Upper lobe of right lung (tissue), 1 donor: ENCODE data around the gene JAZF1. TPM values are rescaled to one million over a fixed set of nuclear protein-coding genes. Genes with fewer than 3 reads are reported as not detected.

Experiments used
- ATAC-seq: fragments of 200-7000 bp; cut with Tn5 transposase; one replicate; pipeline ENCODE4 v1.9.1; 2020; ENCODE audit warnings: mild to moderate bottlenecking, moderate library complexity
- DNase-seq: peaks from one replicate; pipeline ENCODE4 v3.0.0-alpha.2; 2020
- H3K27ac ChIP-seq: fragments of 200-600 bp; one replicate; pipeline ENCODE4 v1.8.0; 2022
- H3K27me3 ChIP-seq: fragments of 200-600 bp; one replicate; pipeline ENCODE4 v1.8.0; 2022; ENCODE audit warnings: mild to moderate bottlenecking
- H3K36me3 ChIP-seq: fragments of 200-600 bp; one replicate; pipeline ENCODE4 v1.8.0; 2022
- H3K4me1 ChIP-seq: fragments of 200-600 bp; one replicate; pipeline ENCODE4 v1.8.0; 2022
- H3K4me3 ChIP-seq: fragments of 200-600 bp; one replicate; pipeline ENCODE4 v1.8.0; 2022; ENCODE audit warnings: mild to moderate bottlenecking
- H3K9me3 ChIP-seq: fragments of 200-600 bp; one replicate; pipeline ENCODE4 v1.8.0; 2022
- intact Hi-C: fragments of 100-400 bp; cut with DNase I; formaldehyde crosslinking; loops from one replicate; pipeline ENCODE4 v1.11.0; 2022
- total RNA-seq: library from RNA; stranded (reverse); fragmentation: NEBNext Ultra II Directional; extraction: Animal tissue kit (Norgen Biotek cat#: 25700); gene quantifications from one replicate; pipeline ENCODE4 v1.2.1, GENCODE V29; 2021
- TF ChIP-seq, protein P1 (sequence below): fragments of 200-600 bp; IDR thresholded peaks from one replicate; pipeline ENCODE4 v1.8.0; 2022; ENCODE audit warnings: antibody characterized with exemption
- donor health status: DM: no; HTN: yes; CAD: no; lungs with severe emphysema.

Gene JAZF1
- total RNA-seq, 1 donor from 2014 or later: 20.6 TPM

DNA sequence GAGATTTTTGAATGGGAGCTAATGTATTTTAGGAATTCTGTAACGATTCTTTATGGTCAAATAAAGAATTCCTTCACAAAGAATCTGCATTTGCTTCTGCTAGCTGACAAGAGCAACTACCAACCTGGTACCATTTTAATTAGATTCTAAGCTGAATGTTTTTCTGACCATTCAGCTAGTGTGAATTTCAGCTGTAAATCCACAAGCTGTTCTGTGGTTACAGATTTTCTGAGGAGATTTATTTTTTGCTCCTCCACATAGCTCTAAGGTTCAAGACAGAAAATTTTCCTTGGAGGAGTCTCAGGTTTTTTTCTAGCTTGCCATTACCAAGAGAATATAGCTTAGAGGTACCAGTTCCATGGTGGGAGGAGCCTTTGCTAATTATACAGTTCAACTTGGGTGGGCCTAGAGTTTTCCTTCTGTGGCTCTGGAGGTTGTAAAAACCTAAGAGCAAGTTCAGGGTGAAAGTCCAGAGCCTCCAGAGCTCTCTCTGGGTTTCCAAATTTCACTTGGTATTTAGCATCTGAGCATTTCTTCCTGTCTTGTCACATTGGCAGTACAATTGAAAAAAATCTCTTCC lies 120.1 kb downstream of the JAZF1 start:
- no peak overlapping the region for H3K4me3 ChIP-seq
- H3K4me1 ChIP-seq: peaks cover 14% of the 10 kb centered on the region
- H3K9me3 ChIP-seq: no peaks in the 10 kb centered on the region
- TF ChIP-seq, protein P1, sequence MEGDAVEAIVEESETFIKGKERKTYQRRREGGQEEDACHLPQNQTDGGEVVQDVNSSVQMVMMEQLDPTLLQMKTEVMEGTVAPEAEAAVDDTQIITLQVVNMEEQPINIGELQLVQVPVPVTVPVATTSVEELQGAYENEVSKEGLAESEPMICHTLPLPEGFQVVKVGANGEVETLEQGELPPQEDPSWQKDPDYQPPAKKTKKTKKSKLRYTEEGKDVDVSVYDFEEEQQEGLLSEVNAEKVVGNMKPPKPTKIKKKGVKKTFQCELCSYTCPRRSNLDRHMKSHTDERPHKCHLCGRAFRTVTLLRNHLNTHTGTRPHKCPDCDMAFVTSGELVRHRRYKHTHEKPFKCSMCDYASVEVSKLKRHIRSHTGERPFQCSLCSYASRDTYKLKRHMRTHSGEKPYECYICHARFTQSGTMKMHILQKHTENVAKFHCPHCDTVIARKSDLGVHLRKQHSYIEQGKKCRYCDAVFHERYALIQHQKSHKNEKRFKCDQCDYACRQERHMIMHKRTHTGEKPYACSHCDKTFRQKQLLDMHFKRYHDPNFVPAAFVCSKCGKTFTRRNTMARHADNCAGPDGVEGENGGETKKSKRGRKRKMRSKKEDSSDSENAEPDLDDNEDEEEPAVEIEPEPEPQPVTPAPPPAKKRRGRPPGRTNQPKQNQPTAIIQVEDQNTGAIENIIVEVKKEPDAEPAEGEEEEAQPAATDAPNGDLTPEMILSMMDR: no peak
- no peaks in the 10 kb centered on the region for H3K27me3 ChIP-seq
- no peaks in the 10 kb centered on the region for H3K36me3 ChIP-seq
- no peak for ATAC-seq
- no peak for DNase-seq
- no peak overlapping the region for H3K27ac ChIP-seq
- intact Hi-C loops: no loop called here

DNA sequence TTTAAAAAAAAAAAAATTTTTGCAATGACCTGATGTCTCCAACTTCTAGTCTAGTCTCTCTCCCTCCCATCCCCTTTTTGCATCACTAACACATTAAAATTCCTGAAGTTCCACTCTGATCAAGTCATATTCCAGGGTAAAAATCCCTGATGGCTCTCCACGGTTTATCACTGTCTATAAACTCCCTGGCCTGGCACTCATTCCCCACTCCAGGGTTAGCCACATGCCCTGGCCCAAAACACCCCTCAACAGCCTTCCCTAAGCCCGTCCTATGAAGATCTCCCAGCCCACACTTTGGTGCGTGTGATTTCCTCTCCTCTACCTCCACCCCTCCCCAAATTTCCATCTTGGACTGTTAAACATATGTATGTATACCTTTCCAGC lies 125.4 kb downstream of the JAZF1 start:
- Histone ChIP-seq H3K27me3 (no peaks in the 10 kb centered on the region), H3K9me3 (no peaks in the 10 kb centered on the region), H3K36me3 (no peaks in the 10 kb centered on the region), H3K27ac (no peak overlapping the region), H3K4me3 (no peak overlapping the region), H3K4me1 (no peaks in the 10 kb centered on the region)
- TF ChIP-seq, protein P1: no peak
- DNase-seq (no peak), ATAC-seq (no peak)
- intact Hi-C loops: no loop called here

DNA sequence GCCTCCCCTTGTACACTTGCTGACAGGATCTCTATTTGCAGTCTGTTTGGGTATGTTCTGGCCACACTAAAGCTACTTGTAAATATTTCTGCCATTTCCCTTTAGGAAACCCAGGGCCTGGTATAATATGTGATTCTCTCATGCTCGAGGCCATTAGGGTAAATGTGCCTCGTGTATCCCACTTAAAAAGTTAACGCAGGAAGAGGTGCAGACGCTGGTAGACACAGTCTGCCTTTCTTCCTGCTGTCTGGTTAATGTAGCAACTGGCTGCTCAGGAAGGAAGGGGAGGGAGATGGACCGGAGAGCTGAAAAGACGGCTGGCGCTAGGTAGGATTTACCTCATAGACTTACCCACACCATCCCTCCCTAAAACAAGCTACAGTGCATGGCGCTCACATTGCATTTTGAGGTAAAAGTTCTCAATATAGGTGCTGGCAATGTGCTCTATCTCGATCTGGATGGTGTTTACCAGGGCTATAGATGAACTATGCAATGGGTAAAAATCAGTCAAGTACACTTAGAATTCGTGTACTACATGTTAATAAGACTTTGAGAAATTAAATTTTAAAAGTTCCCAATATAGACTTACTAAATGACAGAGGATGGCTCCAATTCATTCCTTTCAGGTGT lies 125.9 kb downstream of the JAZF1 start:
- no peak overlapping the region for H3K4me3 ChIP-seq
- intact Hi-C loops: no loop called here
- no peaks in the 10 kb centered on the region for H3K27me3 ChIP-seq
- TF ChIP-seq, protein P1: no peak
- no peak for ATAC-seq
- no peaks in the 10 kb centered on the region for H3K4me1 ChIP-seq
- H3K27ac ChIP-seq: no peak overlapping the region
- no peaks in the 10 kb centered on the region for H3K36me3 ChIP-seq
- DNase-seq: no peak
- no peaks in the 10 kb centered on the region for H3K9me3 ChIP-seq

DNA sequence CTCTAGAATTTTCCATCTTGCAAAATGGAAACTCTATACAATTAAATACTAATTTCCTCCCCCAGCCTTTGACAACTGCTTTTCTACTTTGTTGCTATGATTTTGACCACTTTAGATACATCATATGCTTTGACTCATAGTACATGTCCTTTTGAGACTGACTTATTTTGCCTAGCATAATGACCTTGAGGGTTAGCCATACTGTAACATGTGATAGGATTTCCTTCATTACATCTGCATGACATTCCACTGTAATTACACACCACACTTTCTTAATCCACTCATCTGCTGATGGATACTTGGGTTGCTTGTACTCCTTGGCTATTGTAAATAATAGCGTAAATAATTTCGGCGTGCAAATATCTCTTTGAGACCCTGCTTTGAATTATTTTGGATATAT lies 127.7 kb downstream of the JAZF1 start:
- intact Hi-C loops: no loop called here
- Histone ChIP-seq H3K27ac (no peak overlapping the region), H3K9me3 (no peaks in the 10 kb centered on the region), H3K4me3 (no peak overlapping the region), H3K4me1 (no peaks in the 10 kb centered on the region), H3K36me3 (no peaks in the 10 kb centered on the region), H3K27me3 (no peaks in the 10 kb centered on the region)
- DNase-seq (no peak), ATAC-seq (no peak)
- TF ChIP-seq, protein P1: no peak

DNA sequence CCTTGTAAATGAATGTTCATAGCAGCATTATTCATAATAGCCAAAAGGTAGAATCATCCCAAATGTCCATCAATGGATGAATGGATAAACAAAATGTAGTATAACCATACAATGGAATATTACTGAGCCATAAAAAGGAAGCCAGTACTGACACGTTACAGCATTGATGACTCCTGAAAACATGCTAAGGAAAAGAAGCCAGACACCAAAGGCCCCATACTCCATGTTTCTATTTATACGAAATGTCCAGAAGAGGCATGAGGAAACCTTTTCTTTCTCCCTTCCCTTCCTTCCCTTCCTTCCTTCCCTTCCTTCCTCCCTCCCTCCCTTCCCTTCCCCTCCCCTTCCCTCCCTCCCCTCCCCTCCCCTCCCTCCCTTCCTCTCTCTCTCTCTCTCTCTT lies 131.9 kb downstream of the JAZF1 start:
- ATAC-seq: no peak
- no peaks in the 10 kb centered on the region for H3K4me1 ChIP-seq

More for the DNA sequence above, 131.9 kb downstream of the JAZF1 start:
- TF ChIP-seq, protein P1: no peak
- intact Hi-C loops: no loop called here
- Histone ChIP-seq H3K36me3 (no peaks in the 10 kb centered on the region), H3K27me3 (no peaks in the 10 kb centered on the region), H3K4me3 (no peak overlapping the region), H3K9me3 (no peaks in the 10 kb centered on the region), H3K27ac (no peak overlapping the region)
- DNase-seq: no peak
